GM12892 (cell line): ENCODE measurements around the gene CACFD1.

Experiments
- POLR2A ChIP-seq: IDR thresholded peaks from 2 replicates; pipeline ENCODE4 v1.6.1; 2011; ENCODE audit warnings: low read depth, low read length, control low read depth
- POLR2AphosphoS5 ChIP-seq: IDR thresholded peaks from 2 replicates; pipeline ENCODE4 v1.6.1; 2011; ENCODE audit warnings: low read depth, low read length, control low read depth

DNA sequence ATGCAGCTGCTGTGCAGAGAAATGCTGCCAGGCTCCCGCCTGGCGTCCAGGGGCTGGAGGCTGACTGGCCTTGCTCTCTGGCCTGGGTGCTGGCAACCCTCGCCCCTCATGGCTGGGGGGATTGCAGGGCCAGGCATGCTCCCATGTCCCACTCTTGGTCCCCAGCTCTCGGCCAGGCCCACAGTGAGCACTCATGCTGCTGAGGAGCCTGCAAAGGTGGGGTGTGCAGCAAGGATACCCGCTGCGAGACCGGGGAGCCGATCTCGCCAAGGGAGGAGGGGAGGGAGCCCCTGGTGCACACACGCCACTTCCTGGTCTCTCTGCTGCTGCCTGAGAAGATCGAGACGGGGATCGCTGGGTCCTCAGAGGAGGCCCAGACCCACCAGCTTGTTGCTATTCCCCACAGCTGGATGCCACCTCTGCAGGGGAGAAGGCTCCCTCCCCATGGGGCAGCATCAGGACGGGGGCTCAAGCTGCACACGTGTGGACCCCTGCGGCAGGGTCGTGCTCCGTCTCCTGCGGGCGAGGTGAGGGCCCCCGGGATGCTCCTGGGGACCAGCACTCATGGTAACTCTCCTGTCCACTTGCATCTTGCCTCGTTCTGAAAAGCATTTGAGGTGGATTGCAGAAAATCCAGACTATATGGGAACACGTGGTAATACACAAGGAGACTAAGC, 14.3 kb upstream of the CACFD1 start:
- TF ChIP-seq POLR2AphosphoS5 (no peak), POLR2A (no peak)
